Measurements from ENCODE around the gene BEST4.
"Not testable (repeated sequence)": the region's sequence is repeated elsewhere in the genome, so short reads cannot be mapped to it uniquely, and the experiment has no call there.

The BEST4 gene

GRCh38 chr1:44819608-44820327 is 31.8 kb upstream of the BEST4 start:
- DNase-seq (ENCODE audit: low spot score) = peak; percentile 98
- FAIRE-seq = peak; percentile 89

- DNase-seq (ENCODE audit: low spot score) (no peak), FAIRE-seq (no peak)
Observed at GRCh38 chr1:44819196-44819607, 31.2 kb upstream of the BEST4 start.

- no peak for DNase-seq (ENCODE audit: low spot score)
- FAIRE-seq = no peak
Observed at GRCh38 chr1:44817771-44818495, 30.0 kb upstream of the BEST4 start.

- DNase-seq (ENCODE audit: low spot score) (no peak), FAIRE-seq (no peak)
Observed at GRCh38 chr1:44817307-44817706, 29.3 kb upstream of the BEST4 start.

GRCh38 chr1:44815926-44816325 is 28.0 kb upstream of the BEST4 start:
- not testable (repeated sequence) for FAIRE-seq; DNase-seq (ENCODE audit: low spot score)

GRCh38 chr1:44812822-44813543 is 25.0 kb upstream of the BEST4 start:
- FAIRE-seq (no peak), DNase-seq (ENCODE audit: low spot score) (no peak)

- FAIRE-seq (no peak), DNase-seq (ENCODE audit: low spot score) (no peak)
Observed at GRCh38 chr1:44811234-44811633, 23.3 kb upstream of the BEST4 start.

GRCh38 chr1:44810762-44811105 is 22.8 kb upstream of the BEST4 start:
- DNase-seq (ENCODE audit: low spot score); FAIRE-seq: not testable (repeated sequence)

GRCh38 chr1:44810101-44810761 is 22.3 kb upstream of the BEST4 start:
- DNase-seq (ENCODE audit: low spot score) = peak; percentile 86
- peak; percentile 79 for FAIRE-seq

- FAIRE-seq = no peak
- DNase-seq (ENCODE audit: low spot score) = peak; percentile 63
Observed at GRCh38 chr1:44808938-44809917, 21.3 kb upstream of the BEST4 start.

- no peak for FAIRE-seq
- DNase-seq (ENCODE audit: low spot score) = peak; percentile 76
Observed at GRCh38 chr1:44808063-44808937, 20.3 kb upstream of the BEST4 start, which contains the start of gene BTBD19. Gene BTBD19 (plus strand): TSS chr1:44808523. CDS start chr1:44808821, 298 bp downstream.

- peak; percentile 100 for DNase-seq (ENCODE audit: low spot score)
- peak; percentile 96 for FAIRE-seq
Observed at GRCh38 chr1:44807364-44808062, 19.5 kb upstream of the BEST4 start.

- DNase-seq (ENCODE audit: low spot score) (no peak), FAIRE-seq (no peak)
Observed at GRCh38 chr1:44806704-44807363, 18.9 kb upstream of the BEST4 start, which contains the start of gene DYNLT4. Gene DYNLT4 (minus strand): TSS chr1:44807351. CDS start chr1:44806668, 683 bp downstream.

- DNase-seq (ENCODE audit: low spot score) (no peak), FAIRE-seq (no peak)
Observed at GRCh38 chr1:44806025-44806703, 18.2 kb upstream of the BEST4 start.

- FAIRE-seq (no peak), DNase-seq (ENCODE audit: low spot score) (no peak)
Observed at GRCh38 chr1:44805311-44806024, 17.5 kb upstream of the BEST4 start.

- FAIRE-seq = no peak
- DNase-seq (ENCODE audit: low spot score) = no peak
Observed at GRCh38 chr1:44803312-44804095, 15.5 kb upstream of the BEST4 start.
